Naive thymus-derived CD4-positive, alpha-beta T cell (primary cell): ENCODE measurements around the gene USP27X. TPM values are rescaled to one million over a fixed set of nuclear protein-coding genes. Genes with fewer than 3 reads are reported as not detected.

Source experiments
- ATAC-seq: fragments of 150-1000 bp; cut with Tn5 transposase; 2 replicates; pipeline ENCODE4 v1.10.0; 2021; ENCODE audit warnings: mild to moderate bottlenecking, moderate library complexity
- CTCF ChIA-PET: fragments of 350-600 bp; sonication (Branson Sonifier 250); formaldehyde crosslinking; loops from one replicate; lab custom pipeline; 2021; ENCODE audit warnings: antibody characterized with exemption; lab: Charles Lee
- POLR2A ChIA-PET: fragments of 350-600 bp; sonication (Branson Sonifier 250); formaldehyde crosslinking; loops from one replicate; lab custom pipeline; 2021; ENCODE audit warnings: antibody characterized with exemption, inconsistent platforms; lab: Charles Lee
- DNase-seq, 9 donors: peaks; one replicate each; pipeline versions ENCODE4 v3.0.0 to v3.0.0-alpha.2; 2020 to 2022; ENCODE audit warnings: mixed read lengths in 1 of 9
- H3K27ac ChIP-seq: one replicate; pipeline ENCODE4 v1.7.0; 2013; ENCODE audit warnings: mild to moderate bottlenecking, low read depth, low read length, moderate library complexity
- H3K27me3 ChIP-seq, 2 donors: one replicate each; pipeline ENCODE4 v1.7.0; 2013; ENCODE audit warnings: low read length in 2 of 2, mild to moderate bottlenecking in 2 of 2, moderate library complexity in 2 of 2; ENCODE audit not compliant: control insufficient read depth in 2 of 2, insufficient read depth in 2 of 2
- H3K36me3 ChIP-seq, 3 experiments: 1 replicate in 2 of 3; 2 replicates in 1 of 3; pipeline ENCODE4 v1.7.0; 2013; ENCODE audit warnings: low read length in 3 of 3, mild to moderate bottlenecking in 3 of 3, moderate library complexity in 1 of 3; ENCODE audit not compliant: insufficient read depth in 3 of 3, control insufficient read depth in 2 of 3
- H3K4me1 ChIP-seq, 2 donors: one replicate each; pipeline ENCODE4 v1.7.0; 2013; ENCODE audit warnings: low read length in 2 of 2, mild to moderate bottlenecking in 2 of 2, moderate library complexity in 1 of 2; ENCODE audit not compliant: control insufficient read depth in 2 of 2, insufficient read depth in 2 of 2
- H3K4me3 ChIP-seq: 2 replicates; pipeline ENCODE4 v1.7.0; 2013; ENCODE audit warnings: mild to moderate bottlenecking, low read length
- H3K9me3 ChIP-seq, 3 experiments: 1 replicate in 2 of 3; 2 replicates in 1 of 3; pipeline ENCODE4 v1.7.0; 2013; ENCODE audit warnings: low read length in 3 of 3; ENCODE audit not compliant: control insufficient read depth in 2 of 3
- H3K27ac Mint-ChIP-seq, 9 donors: one replicate each; pipeline ENCODE4 v1.8.0; 2020 to 2022; ENCODE audit warnings: mixed read lengths in 9 of 9, mild to moderate bottlenecking in 8 of 9, moderate library complexity in 5 of 9, inconsistent platforms in 2 of 9
- H3K27me3 Mint-ChIP-seq, 5 donors: one replicate each; pipeline ENCODE4 v1.8.0; 2021 to 2022; ENCODE audit warnings: mixed read lengths in 5 of 5, mild to moderate bottlenecking in 1 of 5
- H3K36me3 Mint-ChIP-seq, 5 donors: one replicate each; pipeline ENCODE4 v1.8.0; 2020 to 2022; ENCODE audit warnings: mixed read lengths in 5 of 5, mild to moderate bottlenecking in 3 of 5, inconsistent platforms in 1 of 5
- H3K4me1 Mint-ChIP-seq, 7 donors: one replicate each; pipeline ENCODE4 v1.8.0; 2020 to 2022; ENCODE audit warnings: mixed read lengths in 7 of 7, mild to moderate bottlenecking in 3 of 7, inconsistent platforms in 1 of 7
- H3K4me3 Mint-ChIP-seq, 10 donors: one replicate each; pipeline ENCODE4 v1.8.0; 2020 to 2022; ENCODE audit warnings: mild to moderate bottlenecking in 10 of 10, mixed read lengths in 10 of 10, moderate library complexity in 6 of 10, inconsistent platforms in 2 of 10
- H3K9me3 Mint-ChIP-seq, 11 donors: one replicate each; pipeline ENCODE4 v1.8.0; 2020 to 2022; ENCODE audit warnings: mixed read lengths in 11 of 11, mild to moderate bottlenecking in 4 of 11, inconsistent platforms in 1 of 11, moderate library complexity in 1 of 11
- intact Hi-C, 2 donors: fragments of 100-400 bp; cut with micrococcal nuclease; formaldehyde crosslinking; loops; one replicate each; pipeline ENCODE4 v1.15.1; 2023
- polyA plus RNA-seq, 2 donors: library from polyadenylated mRNA; unstranded; fragments of 300-500 nt; fragmentation: Illumina TruSeq; gene quantifications; one replicate each; pipeline ENCODE4 v1.2.3, GENCODE V29; 2021
- total RNA-seq, 6 experiments: library from RNA in 5 of 6; stranded (reverse) in 5 of 6; gene quantifications; 1 replicate in 5 of 6; 2 replicates in 1 of 6; pipeline ENCODE4 v1.2.3 and lab custom pipeline; 2021 to 2026

USP27X gene
- total and polyA plus RNA-seq, 7 experiments from 2014 or later, result 0.97 to 9.4 (median 3.0) TPM

DNA sequence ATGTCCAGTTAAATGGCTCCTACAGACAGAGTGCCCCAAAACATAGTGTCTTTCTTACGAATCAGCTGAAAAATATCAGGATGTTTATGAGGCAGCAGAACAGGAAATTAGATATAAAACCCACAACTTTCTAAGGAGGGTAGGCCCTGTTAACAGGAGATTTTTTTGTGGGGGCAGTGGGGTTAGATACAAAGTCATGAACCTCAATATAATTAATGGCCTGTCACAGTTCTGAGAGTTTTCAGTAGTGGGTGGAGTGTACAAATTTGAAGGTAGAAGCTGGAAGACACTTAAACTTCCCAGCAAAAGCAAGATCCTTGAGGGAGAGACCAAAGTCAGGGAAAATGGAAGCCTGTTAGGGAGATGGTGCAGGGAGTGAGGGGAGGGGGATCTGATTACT, 32.8 kb upstream of the USP27X start:
- ATAC-seq (no peak), DNase-seq (no peak)
- no peaks in the 10 kb centered on the region for H3K4me1 ChIP-seq
- CTCF ChIA-PET, result no interaction called here
- POLR2A ChIA-PET, result no interaction called here
- H3K27me3 ChIP-seq, result no peaks in the 10 kb centered on the region
- intact Hi-C loops, result no loop called here
- Mint-ChIP-seq H3K4me3 (no peak overlapping the region), H3K36me3 (no peaks in the 10 kb centered on the region), H3K27ac (no peak overlapping the region), H3K27me3 (peaks cover 0 to 3% (median 0%) of the 10 kb centered on the region in 5 donors), H3K9me3 (peaks cover 0 to 3% (median 0%) of the 10 kb centered on the region in 11 donors), H3K4me1 (no peaks in the 10 kb centered on the region)
- H3K4me3 ChIP-seq, result no peak overlapping the region
- no peaks in the 10 kb centered on the region for H3K36me3 ChIP-seq
- no peaks in the 10 kb centered on the region for H3K9me3 ChIP-seq
- no peak overlapping the region for H3K27ac ChIP-seq

DNA sequence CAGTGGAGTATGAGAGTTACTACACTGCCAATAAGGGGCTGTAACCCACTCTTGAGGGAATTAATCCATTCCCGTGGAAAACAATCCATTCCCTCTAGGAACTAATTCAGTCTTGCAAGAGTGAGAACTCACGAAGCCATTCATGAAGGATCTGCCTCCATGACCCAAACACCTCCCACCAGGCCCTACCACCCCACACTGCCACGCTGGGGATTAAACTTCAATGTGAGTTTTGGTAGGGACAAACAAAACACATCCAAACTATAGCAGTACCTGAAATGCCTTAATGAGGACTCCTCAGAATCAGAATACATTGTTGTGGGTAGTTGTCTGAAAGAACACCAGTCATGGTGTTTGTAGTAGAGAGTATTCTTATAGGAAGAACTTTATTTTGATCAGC, 31.0 kb upstream of the USP27X start:
- no peaks in the 10 kb centered on the region for H3K36me3 ChIP-seq
- DNase-seq (no peak), ATAC-seq (no peak)
- Mint-ChIP-seq H3K36me3 (no peaks in the 10 kb centered on the region), H3K4me3 (no peak overlapping the region), H3K4me1 (no peaks in the 10 kb centered on the region), H3K9me3 (peaks cover 0 to 3% (median 0%) of the 10 kb centered on the region in 11 donors), H3K27ac (no peak overlapping the region), H3K27me3 (peaks cover 0 to 4% (median 0%) of the 10 kb centered on the region in 5 donors)
- CTCF ChIA-PET, result no interaction called here
- no peak overlapping the region for H3K4me3 ChIP-seq
- no peaks in the 10 kb centered on the region for H3K4me1 ChIP-seq
- H3K27me3 ChIP-seq, result no peaks in the 10 kb centered on the region
- no peak overlapping the region for H3K27ac ChIP-seq
- intact Hi-C loops, result no loop called here
- no peaks in the 10 kb centered on the region for H3K9me3 ChIP-seq
- POLR2A ChIA-PET, result no interaction called here

DNA sequence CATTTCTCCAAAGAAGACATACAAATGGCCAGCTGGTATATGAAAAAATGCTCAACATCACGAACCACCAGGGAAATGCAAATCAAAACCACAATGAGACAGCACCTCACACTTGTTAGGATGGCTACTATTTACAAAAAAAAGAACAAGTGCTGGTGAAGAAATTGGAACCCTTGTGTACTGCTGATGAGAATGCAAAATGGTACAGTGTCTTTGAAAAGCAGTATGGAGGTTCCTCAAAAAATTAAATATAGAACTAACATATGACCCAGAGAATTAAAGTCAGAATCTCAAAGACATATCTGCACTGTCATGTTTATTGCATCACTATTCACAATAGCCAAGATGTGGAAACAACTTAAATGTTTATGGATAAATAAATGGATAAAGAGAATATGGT, 29.3 kb upstream of the USP27X start:
- peaks cover 0 to 3% (median 0%) of the 10 kb centered on the region in 11 donors for H3K9me3 Mint-ChIP-seq
- H3K27me3 Mint-ChIP-seq, result peaks cover 0 to 4% (median 0%) of the 10 kb centered on the region in 5 donors
- POLR2A ChIA-PET, result no interaction called here
- H3K4me3 Mint-ChIP-seq, result no peak overlapping the region
- intact Hi-C loops, result no loop called here
- no peaks in the 10 kb centered on the region for H3K4me1 Mint-ChIP-seq
- Histone ChIP-seq H3K4me3 (no peak overlapping the region), H3K36me3 (no peaks in the 10 kb centered on the region), H3K27ac (no peak overlapping the region), H3K9me3 (no peaks in the 10 kb centered on the region), H3K4me1 (no peaks in the 10 kb centered on the region), H3K27me3 (no peaks in the 10 kb centered on the region)
- no peaks in the 10 kb centered on the region for H3K36me3 Mint-ChIP-seq
- ATAC-seq (peak; percentile 32), DNase-seq (no peak)
- CTCF ChIA-PET, result no interaction called here
- H3K27ac Mint-ChIP-seq, result no peak overlapping the region

DNA sequence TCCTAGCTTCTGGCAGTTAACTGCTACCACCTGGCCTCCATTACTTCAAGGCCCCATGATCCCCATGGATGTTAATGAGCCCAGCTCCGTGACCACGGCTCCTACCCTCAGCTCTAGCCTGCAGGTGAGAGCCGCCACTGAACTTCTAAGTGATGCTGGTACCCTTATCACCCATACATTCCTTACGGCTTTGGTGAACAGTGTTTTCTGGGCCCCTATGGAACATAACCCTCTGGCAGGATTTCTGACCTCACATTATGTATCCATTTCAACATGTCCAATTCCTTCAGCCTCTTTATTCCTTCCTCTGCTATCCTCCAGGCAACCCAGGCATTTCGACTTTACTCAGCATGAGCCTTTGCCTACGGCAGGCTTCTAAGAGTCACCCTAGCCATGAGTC, 25.6 kb upstream of the USP27X start:
- Mint-ChIP-seq H3K27ac (no peak overlapping the region), H3K4me3 (no peak overlapping the region), H3K36me3 (no peaks in the 10 kb centered on the region), H3K9me3 (peaks cover 0 to 3% (median 0%) of the 10 kb centered on the region in 11 donors), H3K4me1 (no peaks in the 10 kb centered on the region), H3K27me3 (peaks cover 0 to 4% (median 0%) of the 10 kb centered on the region in 5 donors)
- ATAC-seq (no peak), DNase-seq (no peak)
- no peak overlapping the region for H3K27ac ChIP-seq
- POLR2A ChIA-PET, result no interaction called here
- H3K9me3 ChIP-seq, result no peaks in the 10 kb centered on the region
- no peaks in the 10 kb centered on the region for H3K27me3 ChIP-seq
- H3K36me3 ChIP-seq, result no peaks in the 10 kb centered on the region
- intact Hi-C loops, result no loop called here
- CTCF ChIA-PET, result no interaction called here
- no peaks in the 10 kb centered on the region for H3K4me1 ChIP-seq
- H3K4me3 ChIP-seq, result no peak overlapping the region

DNA sequence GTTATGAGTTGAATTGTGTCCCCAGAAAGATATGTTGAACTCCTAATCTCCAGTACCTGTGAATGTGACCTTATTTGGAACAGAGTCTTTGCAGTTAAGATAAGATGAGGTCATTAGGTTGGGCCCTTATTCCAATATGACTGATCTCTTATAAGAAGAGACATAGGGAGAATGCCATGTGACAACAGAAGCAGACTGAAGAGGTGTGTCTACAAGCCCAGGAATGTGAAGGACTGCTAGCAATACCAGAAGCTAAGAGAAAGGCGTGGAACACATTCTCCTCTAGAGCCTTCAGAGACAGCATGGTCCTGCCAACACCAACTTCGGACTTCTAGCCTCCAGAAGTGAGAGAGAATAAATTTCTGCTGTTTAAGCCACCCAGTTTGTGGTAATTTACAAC, 22.5 kb upstream of the USP27X start:
- H3K36me3 Mint-ChIP-seq, result no peaks in the 10 kb centered on the region
- peaks cover 0 to 7% (median 0%) of the 10 kb centered on the region in 5 donors for H3K27me3 Mint-ChIP-seq
- H3K4me3 Mint-ChIP-seq, result no peak overlapping the region
- DNase-seq, result no peak
- no peaks in the 10 kb centered on the region for H3K4me1 Mint-ChIP-seq
- POLR2A ChIA-PET, result no interaction called here
- CTCF ChIA-PET, result no interaction called here
- no peak overlapping the region for H3K27ac Mint-ChIP-seq
- Histone ChIP-seq H3K36me3 (no peaks in the 10 kb centered on the region), H3K4me3 (no peak overlapping the region), H3K27me3 (no peaks in the 10 kb centered on the region), H3K27ac (no peak overlapping the region), H3K4me1 (no peaks in the 10 kb centered on the region), H3K9me3 (no peaks in the 10 kb centered on the region)
- intact Hi-C loops, result no loop called here
- ATAC-seq, result no peak
- no peaks in the 10 kb centered on the region for H3K9me3 Mint-ChIP-seq

DNA sequence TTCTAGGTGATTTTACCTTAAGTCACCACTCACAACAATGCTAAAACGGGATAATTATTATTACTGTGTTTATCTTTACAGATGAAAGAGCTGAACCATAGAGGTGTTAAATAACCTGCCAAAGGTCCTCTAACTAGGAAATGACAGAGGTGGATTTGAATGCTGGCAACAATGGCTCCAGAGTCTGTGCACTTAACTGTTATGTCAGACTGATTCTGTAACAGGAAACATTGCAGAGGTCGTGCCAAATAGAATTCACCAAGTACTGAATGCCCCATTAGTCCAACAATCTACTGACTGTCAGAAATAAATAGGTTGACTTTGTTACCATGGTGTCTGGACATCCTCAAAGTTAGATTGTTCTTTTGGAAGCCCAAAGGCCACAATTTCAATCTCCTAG, 20.9 kb upstream of the USP27X start:
- no peak overlapping the region for H3K4me3 ChIP-seq
- H3K27ac Mint-ChIP-seq, result no peak overlapping the region
- H3K36me3 Mint-ChIP-seq, result no peaks in the 10 kb centered on the region
- H3K9me3 Mint-ChIP-seq, result no peaks in the 10 kb centered on the region
- no peak for DNase-seq
- H3K4me1 ChIP-seq, result no peaks in the 10 kb centered on the region
- no peak overlapping the region for H3K4me3 Mint-ChIP-seq
- ChIA-PET POLR2A (interaction anchor here (0.6 kb wide), 1 partner anchor 14 kb away, joined by 5 read pairs; no protein-coding TSS in a partner anchor), CTCF (no interaction called here)
- no peaks in the 10 kb centered on the region for H3K27me3 ChIP-seq
- H3K27me3 Mint-ChIP-seq, result peaks cover 0 to 8% (median 0%) of the 10 kb centered on the region in 5 donors
- H3K4me1 Mint-ChIP-seq, result no peaks in the 10 kb centered on the region
- ATAC-seq, result no peak
- intact Hi-C loops, result no loop called here
- H3K27ac ChIP-seq, result no peak overlapping the region
- no peaks in the 10 kb centered on the region for H3K9me3 ChIP-seq
- H3K36me3 ChIP-seq, result no peaks in the 10 kb centered on the region

DNA sequence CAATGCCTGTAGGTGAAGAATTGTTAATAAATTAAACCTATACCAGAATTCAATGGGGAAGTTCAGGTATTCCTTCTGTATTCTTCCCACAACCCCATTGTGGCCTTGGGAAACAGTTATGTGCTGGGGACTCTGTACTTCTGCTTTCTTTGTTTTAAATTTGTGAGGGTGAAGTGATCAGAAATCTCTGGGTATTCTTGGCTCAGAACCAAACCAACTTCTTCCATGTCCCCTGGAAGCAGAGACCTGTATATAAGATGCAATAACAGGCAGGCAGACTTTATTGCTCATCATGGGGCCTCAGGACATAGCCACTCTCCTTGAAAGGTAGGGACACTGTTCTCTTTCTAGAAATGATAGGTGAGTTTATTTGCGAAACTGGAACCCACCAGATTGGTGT, 19.8 kb upstream of the USP27X start:
- intact Hi-C loops, result no loop called here

More for the DNA sequence above, 19.8 kb upstream of the USP27X start:
- Histone ChIP-seq H3K4me1 (no peaks in the 10 kb centered on the region), H3K4me3 (no peak overlapping the region), H3K9me3 (no peaks in the 10 kb centered on the region), H3K36me3 (no peaks in the 10 kb centered on the region), H3K27me3 (no peaks in the 10 kb centered on the region), H3K27ac (no peak overlapping the region)
- no peak overlapping the region for H3K27ac Mint-ChIP-seq
- no peak overlapping the region for H3K4me3 Mint-ChIP-seq
- ATAC-seq (no peak), DNase-seq (no peak)
- no peaks in the 10 kb centered on the region for H3K4me1 Mint-ChIP-seq
- POLR2A ChIA-PET, result no interaction called here
- CTCF ChIA-PET, result no interaction called here
- H3K9me3 Mint-ChIP-seq, result no peaks in the 10 kb centered on the region
- no peaks in the 10 kb centered on the region for H3K36me3 Mint-ChIP-seq
- H3K27me3 Mint-ChIP-seq, result peaks cover 0 to 8% (median 0%) of the 10 kb centered on the region in 5 donors
